Fibroblast of pulmonary artery (primary cell): ENCODE measurements around the gene ISL1.
A peak's percentile ranks its signal among the peaks of the same experiment; 100 is the strongest.

Experiments used
- DNase-seq: peaks from one replicate; pipeline ENCODE4 v3.0.0-alpha.2; 2010; ENCODE audit warnings: low read depth
- H3K4me3 ChIP-seq: replicated peaks from 2 replicates; pipeline ENCODE4 v1.5.1; 2011; ENCODE audit warnings: low read depth, mild to moderate bottlenecking, control low read depth, low read length, moderate library complexity
- CTCF ChIP-seq: IDR thresholded peaks from 2 replicates; pipeline ENCODE4 v1.5.1; 2011; ENCODE audit warnings: mild to moderate bottlenecking, control low read depth, low read length, inconsistent platforms; ENCODE audit errors: missing control alignments

The ISL1 gene

DNA sequence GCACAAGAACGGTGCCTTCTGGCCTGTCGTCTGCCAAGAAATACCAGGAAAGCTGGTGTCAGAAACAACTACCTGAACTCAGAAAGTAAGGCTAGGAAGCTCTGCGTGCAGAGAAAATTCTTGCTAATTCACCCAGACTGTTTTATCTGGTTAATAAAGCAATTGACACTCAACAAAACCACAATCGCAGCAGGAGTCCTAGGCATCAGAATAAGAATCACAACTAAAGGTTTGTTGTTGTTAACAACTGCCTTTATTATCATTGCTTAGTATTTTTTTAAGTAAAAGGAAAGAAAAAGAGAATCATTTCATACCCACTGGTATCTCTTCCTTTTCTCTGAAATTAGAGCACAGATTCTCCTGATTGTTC lies 3.9 kb upstream of the ISL1 start:
- TF ChIP-seq CTCF: no peak
- no peak for DNase-seq
- H3K4me3 ChIP-seq: no peak overlapping the region

DNA sequence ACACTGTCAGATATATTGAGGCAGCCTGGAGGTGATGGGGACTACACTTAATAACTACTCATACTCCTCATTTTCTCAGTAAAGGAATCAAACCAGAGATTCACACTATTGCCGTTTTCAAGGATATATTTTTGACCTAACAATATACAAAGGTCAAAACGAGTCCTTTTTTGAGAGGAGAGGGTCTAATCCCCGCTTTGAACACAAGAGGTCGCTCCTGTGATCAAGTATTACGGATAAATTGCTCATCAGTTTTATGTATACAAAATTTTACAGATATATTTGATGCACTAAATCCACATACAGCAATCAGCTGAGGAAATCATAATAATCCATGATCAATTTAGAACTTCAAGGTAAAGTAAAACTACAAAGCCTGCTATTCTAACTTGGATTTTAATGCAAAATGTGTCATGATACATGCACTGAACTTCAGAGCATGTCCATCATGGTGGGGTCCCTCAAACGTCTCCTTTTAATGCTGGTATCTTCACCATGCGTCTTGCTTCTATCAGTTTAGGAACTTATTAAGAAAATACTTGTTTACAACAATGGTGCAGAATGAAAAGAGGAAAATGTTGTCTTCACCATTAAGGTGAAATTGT lies 2.5 kb upstream of the ISL1 start:
- DNase-seq: peak; percentile 34
- H3K4me3 ChIP-seq: no peak overlapping the region
- peak; percentile 58 for TF ChIP-seq CTCF

DNA sequence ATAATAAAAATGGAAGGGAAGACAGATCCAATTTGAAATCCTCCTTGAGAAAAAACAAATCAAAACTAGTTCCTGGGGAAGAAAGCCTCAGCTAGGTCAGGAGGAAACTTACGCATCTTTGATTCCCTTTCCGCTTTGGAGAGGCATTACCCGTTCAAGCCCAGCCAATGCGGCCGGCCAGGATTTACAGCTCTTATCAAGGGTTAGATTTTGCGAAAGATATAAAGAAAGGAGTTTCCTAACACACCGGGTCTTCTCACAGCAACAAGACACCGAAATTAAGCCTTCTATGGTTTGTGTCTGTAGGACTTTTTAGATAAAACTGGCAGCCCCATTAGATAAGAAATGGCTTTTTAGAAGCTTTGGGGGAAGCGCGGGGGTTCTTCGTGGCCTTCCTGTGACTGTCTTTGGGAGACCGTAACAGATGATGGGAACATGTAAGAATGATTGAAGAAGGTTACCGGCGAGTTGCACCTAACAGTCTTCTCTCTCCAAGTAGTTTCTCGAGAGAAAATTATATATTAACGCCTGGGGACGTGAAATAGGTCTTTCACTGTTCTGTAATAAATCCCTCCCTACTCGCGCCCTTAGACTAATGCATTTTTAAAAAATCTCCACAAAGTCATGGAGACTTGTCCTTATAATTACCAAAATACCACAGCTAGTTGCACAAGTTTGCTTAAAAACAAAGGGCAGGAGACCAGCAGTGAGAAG lies 1.3 kb upstream of the ISL1 start:
- no peak for TF ChIP-seq CTCF
- H3K4me3 ChIP-seq: peak overlapping the region; percentile 17

DNA sequence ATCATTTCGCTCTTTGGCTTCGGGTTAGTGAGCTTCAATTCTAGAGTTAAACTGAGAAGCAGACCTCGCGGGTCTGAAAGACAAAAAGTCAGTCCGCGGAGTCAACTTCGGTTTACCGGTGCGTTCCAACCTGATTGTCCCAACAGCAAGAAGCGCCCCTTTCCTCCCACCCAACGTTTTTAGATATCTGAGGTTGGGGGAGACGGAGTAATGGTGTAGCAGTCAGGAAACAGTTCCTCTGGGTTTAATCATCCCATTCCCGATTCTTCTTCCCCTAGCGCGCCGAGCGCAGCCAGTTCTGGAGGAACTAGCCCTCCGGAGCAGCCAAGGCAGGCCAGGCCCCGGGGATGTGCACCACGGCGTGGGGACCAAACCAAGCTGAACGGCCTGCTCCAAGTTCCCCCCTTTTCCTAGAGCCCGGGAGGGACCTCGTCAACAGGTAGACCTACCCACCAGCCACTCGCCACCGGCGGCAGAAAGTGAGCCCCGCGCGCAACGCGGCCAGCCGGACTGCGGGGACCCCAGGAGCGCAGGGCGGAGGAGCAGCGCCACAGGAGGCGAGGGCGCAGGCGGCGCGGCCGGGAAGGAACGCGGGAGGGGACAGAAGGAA lies 622 bp upstream of the ISL1 start:
- no peak for DNase-seq
- no peak for TF ChIP-seq CTCF
- peak overlapping the region; percentile 42 for H3K4me3 ChIP-seq

More for the DNA sequence above, 1.3 kb upstream of the ISL1 start:
- no peak for DNase-seq

- no peak for DNase-seq
- TF ChIP-seq CTCF: no peak
- H3K4me3 ChIP-seq: peak overlapping the region; percentile 42
Observed at GRCh38 chr5:51384281-51384840, 1.1 kb downstream of the ISL1 start.

DNA sequence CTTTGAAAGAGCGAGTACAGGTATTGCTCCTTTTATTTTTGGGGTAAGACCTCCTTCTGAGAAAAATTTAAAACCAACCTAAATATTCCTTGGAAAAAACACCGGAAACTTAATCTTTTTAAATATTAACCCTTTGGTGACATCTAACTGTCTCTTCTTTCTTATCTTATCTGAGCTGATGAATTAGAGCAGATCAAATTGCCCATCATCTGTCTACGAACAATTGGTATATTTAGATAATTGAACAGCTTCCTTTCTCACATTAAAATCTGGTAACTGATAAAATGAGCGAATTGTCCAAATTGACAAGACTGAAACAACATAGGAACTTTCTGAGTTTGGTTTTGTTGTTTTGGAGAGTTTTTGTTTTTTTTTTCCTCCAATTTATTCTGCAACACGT lies 2.0 kb downstream of the ISL1 start:
- H3K4me3 ChIP-seq: no peak overlapping the region
- no peak for DNase-seq
- TF ChIP-seq CTCF: no peak
